ENCODE measurements around the gene HAPLN3. TPM values are rescaled to one million over a fixed set of nuclear protein-coding genes. Genes with fewer than 3 reads are reported as not detected.

HAPLN3 gene
- polyA plus RNA-seq, 1 donor from 2014 or later, result not detected

DNA sequence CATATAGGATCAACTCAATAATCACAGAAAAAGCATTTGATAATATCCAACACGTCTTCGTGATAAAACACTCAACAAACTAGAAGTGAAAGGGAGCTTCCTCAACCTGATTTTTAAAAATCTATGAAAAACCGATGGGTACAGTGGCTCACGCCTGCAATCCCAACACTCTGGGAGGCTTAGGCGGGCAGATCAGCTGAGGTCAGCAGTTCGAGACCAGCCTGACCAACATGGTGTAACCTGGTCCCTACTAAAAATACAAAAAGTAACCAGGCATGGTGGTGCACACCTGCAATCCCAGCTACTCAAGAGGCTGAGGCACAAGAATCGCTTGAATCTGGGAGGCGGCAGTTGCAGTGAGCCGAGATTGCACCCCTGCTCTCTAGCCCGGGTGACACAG lies 20.0 kb upstream of the HAPLN3 start:
- TF ChIP-seq EP300 (conservative IDR thresholded peaks at IDR 0.05; ENCODE audit: poor library complexity, severe bottlenecking) (no peak), TAF1 (IDR thresholded peaks at IDR 0.05; ENCODE audit: low read depth) (no peak), POLR2AphosphoS5 (IDR thresholded peaks at IDR 0.05) (no peak), MXI1 (conservative IDR thresholded peaks at IDR 0.05; ENCODE audit: poor library complexity, severe bottlenecking) (no peak), EZH2 (IDR thresholded peaks at IDR 0.05; ENCODE audit: borderline replicate concordance, insufficient read depth, low read length, poor library complexity, severe bottlenecking) (no peak), SMC3 (conservative IDR thresholded peaks at IDR 0.05; ENCODE audit: poor library complexity) (no peak), RAD21 (conservative IDR thresholded peaks at IDR 0.05) (no peak)
- TF ChIP-seq, protein P1, sequence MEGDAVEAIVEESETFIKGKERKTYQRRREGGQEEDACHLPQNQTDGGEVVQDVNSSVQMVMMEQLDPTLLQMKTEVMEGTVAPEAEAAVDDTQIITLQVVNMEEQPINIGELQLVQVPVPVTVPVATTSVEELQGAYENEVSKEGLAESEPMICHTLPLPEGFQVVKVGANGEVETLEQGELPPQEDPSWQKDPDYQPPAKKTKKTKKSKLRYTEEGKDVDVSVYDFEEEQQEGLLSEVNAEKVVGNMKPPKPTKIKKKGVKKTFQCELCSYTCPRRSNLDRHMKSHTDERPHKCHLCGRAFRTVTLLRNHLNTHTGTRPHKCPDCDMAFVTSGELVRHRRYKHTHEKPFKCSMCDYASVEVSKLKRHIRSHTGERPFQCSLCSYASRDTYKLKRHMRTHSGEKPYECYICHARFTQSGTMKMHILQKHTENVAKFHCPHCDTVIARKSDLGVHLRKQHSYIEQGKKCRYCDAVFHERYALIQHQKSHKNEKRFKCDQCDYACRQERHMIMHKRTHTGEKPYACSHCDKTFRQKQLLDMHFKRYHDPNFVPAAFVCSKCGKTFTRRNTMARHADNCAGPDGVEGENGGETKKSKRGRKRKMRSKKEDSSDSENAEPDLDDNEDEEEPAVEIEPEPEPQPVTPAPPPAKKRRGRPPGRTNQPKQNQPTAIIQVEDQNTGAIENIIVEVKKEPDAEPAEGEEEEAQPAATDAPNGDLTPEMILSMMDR (IDR thresholded peaks at IDR 0.05; ENCODE audit: poor library complexity, severe bottlenecking), result no peak
- TF ChIP-seq, protein P2, sequence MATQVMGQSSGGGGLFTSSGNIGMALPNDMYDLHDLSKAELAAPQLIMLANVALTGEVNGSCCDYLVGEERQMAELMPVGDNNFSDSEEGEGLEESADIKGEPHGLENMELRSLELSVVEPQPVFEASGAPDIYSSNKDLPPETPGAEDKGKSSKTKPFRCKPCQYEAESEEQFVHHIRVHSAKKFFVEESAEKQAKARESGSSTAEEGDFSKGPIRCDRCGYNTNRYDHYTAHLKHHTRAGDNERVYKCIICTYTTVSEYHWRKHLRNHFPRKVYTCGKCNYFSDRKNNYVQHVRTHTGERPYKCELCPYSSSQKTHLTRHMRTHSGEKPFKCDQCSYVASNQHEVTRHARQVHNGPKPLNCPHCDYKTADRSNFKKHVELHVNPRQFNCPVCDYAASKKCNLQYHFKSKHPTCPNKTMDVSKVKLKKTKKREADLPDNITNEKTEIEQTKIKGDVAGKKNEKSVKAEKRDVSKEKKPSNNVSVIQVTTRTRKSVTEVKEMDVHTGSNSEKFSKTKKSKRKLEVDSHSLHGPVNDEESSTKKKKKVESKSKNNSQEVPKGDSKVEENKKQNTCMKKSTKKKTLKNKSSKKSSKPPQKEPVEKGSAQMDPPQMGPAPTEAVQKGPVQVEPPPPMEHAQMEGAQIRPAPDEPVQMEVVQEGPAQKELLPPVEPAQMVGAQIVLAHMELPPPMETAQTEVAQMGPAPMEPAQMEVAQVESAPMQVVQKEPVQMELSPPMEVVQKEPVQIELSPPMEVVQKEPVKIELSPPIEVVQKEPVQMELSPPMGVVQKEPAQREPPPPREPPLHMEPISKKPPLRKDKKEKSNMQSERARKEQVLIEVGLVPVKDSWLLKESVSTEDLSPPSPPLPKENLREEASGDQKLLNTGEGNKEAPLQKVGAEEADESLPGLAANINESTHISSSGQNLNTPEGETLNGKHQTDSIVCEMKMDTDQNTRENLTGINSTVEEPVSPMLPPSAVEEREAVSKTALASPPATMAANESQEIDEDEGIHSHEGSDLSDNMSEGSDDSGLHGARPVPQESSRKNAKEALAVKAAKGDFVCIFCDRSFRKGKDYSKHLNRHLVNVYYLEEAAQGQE (IDR thresholded peaks at IDR 0.05; ENCODE audit: borderline replicate concordance), result no peak
- Histone ChIP-seq H3K27me3 (ENCODE audit: insufficient read depth, low read depth, low read length) (peaks cover 15% of the 10 kb centered on the region), H3K79me2 (replicated peaks; ENCODE audit: insufficient read depth, low read length) (no peaks in the 10 kb centered on the region), H3K9ac (ENCODE audit: low read length) (no peak overlapping the region), H3F3A (ENCODE audit: insufficient read depth, low read length, poor library complexity, severe bottlenecking) (no peaks in the 10 kb centered on the region), H3K36me3 (ENCODE audit: insufficient read depth, low read length) (no peaks in the 10 kb centered on the region), H3K9me2 (ENCODE audit: insufficient read depth, low read length) (no peaks in the 10 kb centered on the region), H4K20me1 (ENCODE audit: insufficient read depth) (no peaks in the 10 kb centered on the region), H2AFZ (ENCODE audit: low read depth, low read length) (no peak overlapping the region), H3K27ac (ENCODE audit: low read length) (no peak overlapping the region), H3K9me3 (ENCODE audit: low read length) (no peaks in the 10 kb centered on the region), H3K4me2 (ENCODE audit: low read length) (no peak overlapping the region), H3K4me3 (ENCODE audit: low read length) (no peak overlapping the region)

DNA sequence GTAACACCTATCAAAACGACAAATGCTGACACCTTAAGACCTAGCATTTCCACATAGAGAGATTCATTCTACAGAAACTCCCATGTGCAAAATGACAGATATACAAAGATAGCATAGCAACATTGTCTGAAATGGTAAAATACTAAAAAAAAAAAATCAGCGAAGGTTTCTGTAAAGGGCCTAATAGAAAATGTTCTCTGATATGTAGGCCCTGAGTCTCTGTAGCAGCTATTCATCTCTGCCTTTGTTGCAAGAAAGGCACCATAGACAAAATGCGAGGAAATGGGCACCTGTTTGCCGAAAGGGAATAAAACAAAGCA lies 18.5 kb upstream of the HAPLN3 start:
- Histone ChIP-seq H3K79me2 (replicated peaks; ENCODE audit: insufficient read depth, low read length) (no peaks in the 10 kb centered on the region), H3K36me3 (ENCODE audit: insufficient read depth, low read length) (no peaks in the 10 kb centered on the region), H3K4me2 (ENCODE audit: low read length) (peak overlapping the region; percentile 78), H4K20me1 (ENCODE audit: insufficient read depth) (no peaks in the 10 kb centered on the region), H3K9me3 (ENCODE audit: low read length) (no peaks in the 10 kb centered on the region), H3K4me3 (ENCODE audit: low read length) (peak overlapping the region; percentile 73), H3K27me3 (ENCODE audit: insufficient read depth, low read depth, low read length) (peaks cover 15% of the 10 kb centered on the region), H3K9ac (ENCODE audit: low read length) (no peak overlapping the region), H2AFZ (ENCODE audit: low read depth, low read length) (no peak overlapping the region), H3F3A (ENCODE audit: insufficient read depth, low read length, poor library complexity, severe bottlenecking) (no peaks in the 10 kb centered on the region), H3K9me2 (ENCODE audit: insufficient read depth, low read length) (no peaks in the 10 kb centered on the region), H3K27ac (ENCODE audit: low read length) (no peak overlapping the region)
- TF ChIP-seq EZH2 (IDR thresholded peaks at IDR 0.05; ENCODE audit: borderline replicate concordance, insufficient read depth, low read length, poor library complexity, severe bottlenecking) (no peak), SMC3 (conservative IDR thresholded peaks at IDR 0.05; ENCODE audit: poor library complexity) (no peak), RAD21 (conservative IDR thresholded peaks at IDR 0.05) (no peak), POLR2AphosphoS5 (IDR thresholded peaks at IDR 0.05) (no peak), TAF1 (IDR thresholded peaks at IDR 0.05; ENCODE audit: low read depth) (no peak), MXI1 (conservative IDR thresholded peaks at IDR 0.05; ENCODE audit: poor library complexity, severe bottlenecking) (no peak), EP300 (conservative IDR thresholded peaks at IDR 0.05; ENCODE audit: poor library complexity, severe bottlenecking) (no peak)
- TF ChIP-seq, protein P1 (IDR thresholded peaks at IDR 0.05; ENCODE audit: poor library complexity, severe bottlenecking), result no peak
- TF ChIP-seq, protein P2 (IDR thresholded peaks at IDR 0.05; ENCODE audit: borderline replicate concordance), result no peak

All from neural cell (in vitro differentiated cells).